Upper lobe of left lung (tissue), 4 donors: ENCODE measurements around the gene DDX59.

Source experiments
- EP300 ChIP-seq, 4 donors: sonication (generic); formaldehyde crosslinking; IDR thresholded peaks; one replicate each; pipeline ENCODE4 v1.5.1; 2017; ENCODE audit warnings: antibody characterized with exemption in 4 of 4, control low read depth in 2 of 4
- POLR2A ChIP-seq, 4 donors: fragments of 450-650 bp; IDR thresholded peaks; one replicate each; pipeline ENCODE4 v1.5.1; 2016 to 2017; ENCODE audit warnings: antibody characterized with exemption in 4 of 4, mild to moderate bottlenecking in 2 of 4
- POLR2AphosphoS5 ChIP-seq, 2 donors: sonication (generic); formaldehyde crosslinking; IDR thresholded peaks; one replicate each; pipeline ENCODE4 v1.5.1; 2017; ENCODE audit warnings: antibody characterized with exemption in 2 of 2
- TF ChIP-seq, protein P1 (sequence below), 6 experiments: fragments of 450-650 bp in 4 of 6; fragments of 200-600 bp in 2 of 6; sonication (generic) in 2 of 6; IDR thresholded peaks; one replicate each; pipeline ENCODE4 v1.5.1; 2016 to 2019; ENCODE audit warnings: antibody characterized with exemption in 6 of 6

DNA sequence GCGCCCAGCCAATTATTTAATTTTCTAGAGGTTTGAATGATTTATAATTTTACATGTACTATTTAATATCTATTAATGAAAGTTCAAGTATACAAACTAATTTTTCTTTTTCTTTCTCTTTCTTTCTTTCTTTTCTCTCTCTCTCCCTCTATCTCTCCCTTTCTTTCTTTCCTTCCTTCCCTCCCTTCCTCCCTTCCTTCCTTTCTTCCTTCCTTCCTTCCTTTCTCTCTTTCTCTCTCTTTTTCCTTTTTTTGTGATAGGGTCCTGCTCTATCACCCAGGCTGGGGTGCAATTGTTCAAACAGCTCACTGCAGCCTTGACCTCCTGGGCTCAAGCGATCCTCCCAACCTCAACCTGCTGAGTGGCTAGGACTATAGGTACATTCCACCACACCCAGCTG, 33.0 kb downstream of the DDX59 start:
- TF ChIP-seq, protein P1, sequence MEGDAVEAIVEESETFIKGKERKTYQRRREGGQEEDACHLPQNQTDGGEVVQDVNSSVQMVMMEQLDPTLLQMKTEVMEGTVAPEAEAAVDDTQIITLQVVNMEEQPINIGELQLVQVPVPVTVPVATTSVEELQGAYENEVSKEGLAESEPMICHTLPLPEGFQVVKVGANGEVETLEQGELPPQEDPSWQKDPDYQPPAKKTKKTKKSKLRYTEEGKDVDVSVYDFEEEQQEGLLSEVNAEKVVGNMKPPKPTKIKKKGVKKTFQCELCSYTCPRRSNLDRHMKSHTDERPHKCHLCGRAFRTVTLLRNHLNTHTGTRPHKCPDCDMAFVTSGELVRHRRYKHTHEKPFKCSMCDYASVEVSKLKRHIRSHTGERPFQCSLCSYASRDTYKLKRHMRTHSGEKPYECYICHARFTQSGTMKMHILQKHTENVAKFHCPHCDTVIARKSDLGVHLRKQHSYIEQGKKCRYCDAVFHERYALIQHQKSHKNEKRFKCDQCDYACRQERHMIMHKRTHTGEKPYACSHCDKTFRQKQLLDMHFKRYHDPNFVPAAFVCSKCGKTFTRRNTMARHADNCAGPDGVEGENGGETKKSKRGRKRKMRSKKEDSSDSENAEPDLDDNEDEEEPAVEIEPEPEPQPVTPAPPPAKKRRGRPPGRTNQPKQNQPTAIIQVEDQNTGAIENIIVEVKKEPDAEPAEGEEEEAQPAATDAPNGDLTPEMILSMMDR (IDR thresholded peaks at IDR 0.05), result no peak
- TF ChIP-seq POLR2A (IDR thresholded peaks at IDR 0.05), result no peak
- no peak for TF ChIP-seq POLR2AphosphoS5 (IDR thresholded peaks at IDR 0.05)
- TF ChIP-seq EP300 (IDR thresholded peaks at IDR 0.05), result no peak
